GM06990 (cell line): Measurements from ENCODE around the gene CIITA.

ENCODE experiments used
- DNase-seq: peaks from one replicate; pipeline ENCODE4 v3.0.0-alpha.2; 2011; ENCODE audit not compliant: insufficient read length; ENCODE audit errors: extremely low read depth
- H3K27me3 ChIP-seq: replicated peaks from 2 replicates; pipeline ENCODE4 v1.6.0; 2011; ENCODE audit warnings: low read length; ENCODE audit not compliant: control insufficient read depth, insufficient read depth
- H3K36me3 ChIP-seq: 2 replicates; pipeline ENCODE4 v1.5.1; 2011; ENCODE audit warnings: low read length; ENCODE audit not compliant: control insufficient read depth, insufficient read depth
- H3K4me3 ChIP-seq: replicated peaks from 2 replicates; pipeline ENCODE4 v1.5.1; 2011; ENCODE audit warnings: low read depth, mild to moderate bottlenecking, control low read depth, low read length
- TF ChIP-seq, protein P1 (sequence below): IDR thresholded peaks from 2 replicates; pipeline ENCODE4 v1.5.1; 2011; ENCODE audit warnings: low read length, control low read depth, mild to moderate bottlenecking, inconsistent platforms; ENCODE audit not compliant: insufficient read depth, poor library complexity, severe bottlenecking

Gene CIITA

DNA sequence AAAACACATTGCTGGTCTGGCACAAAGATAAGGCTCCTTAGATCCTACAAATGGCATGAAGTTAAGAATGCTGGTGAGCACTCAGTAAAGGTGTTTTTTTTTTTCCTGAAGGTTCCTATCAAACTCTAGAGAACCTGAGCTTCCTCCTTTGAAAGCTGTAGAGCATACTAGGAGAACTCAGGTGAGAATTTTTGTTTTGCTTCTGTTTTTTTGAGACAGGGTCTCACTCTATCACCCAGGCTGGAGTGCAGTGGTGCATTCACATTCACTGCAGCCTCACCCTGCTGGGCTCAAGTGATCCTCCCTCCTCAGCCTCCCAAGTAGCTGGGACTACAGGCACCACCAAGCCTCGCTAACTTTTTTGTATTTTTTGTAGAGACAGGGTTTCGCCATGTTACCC, 21.0 kb upstream of the CIITA start:
- TF ChIP-seq, protein P1, sequence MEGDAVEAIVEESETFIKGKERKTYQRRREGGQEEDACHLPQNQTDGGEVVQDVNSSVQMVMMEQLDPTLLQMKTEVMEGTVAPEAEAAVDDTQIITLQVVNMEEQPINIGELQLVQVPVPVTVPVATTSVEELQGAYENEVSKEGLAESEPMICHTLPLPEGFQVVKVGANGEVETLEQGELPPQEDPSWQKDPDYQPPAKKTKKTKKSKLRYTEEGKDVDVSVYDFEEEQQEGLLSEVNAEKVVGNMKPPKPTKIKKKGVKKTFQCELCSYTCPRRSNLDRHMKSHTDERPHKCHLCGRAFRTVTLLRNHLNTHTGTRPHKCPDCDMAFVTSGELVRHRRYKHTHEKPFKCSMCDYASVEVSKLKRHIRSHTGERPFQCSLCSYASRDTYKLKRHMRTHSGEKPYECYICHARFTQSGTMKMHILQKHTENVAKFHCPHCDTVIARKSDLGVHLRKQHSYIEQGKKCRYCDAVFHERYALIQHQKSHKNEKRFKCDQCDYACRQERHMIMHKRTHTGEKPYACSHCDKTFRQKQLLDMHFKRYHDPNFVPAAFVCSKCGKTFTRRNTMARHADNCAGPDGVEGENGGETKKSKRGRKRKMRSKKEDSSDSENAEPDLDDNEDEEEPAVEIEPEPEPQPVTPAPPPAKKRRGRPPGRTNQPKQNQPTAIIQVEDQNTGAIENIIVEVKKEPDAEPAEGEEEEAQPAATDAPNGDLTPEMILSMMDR, result no peak
- H3K4me3 ChIP-seq, result no peak overlapping the region
- H3K27me3 ChIP-seq, result no peaks in the 10 kb centered on the region
- H3K36me3 ChIP-seq, result no peaks in the 10 kb centered on the region
- DNase-seq, result no peak

- no peaks in the 10 kb centered on the region for H3K36me3 ChIP-seq
- DNase-seq, result no peak
- TF ChIP-seq, protein P1, result no peak
- H3K4me3 ChIP-seq, result no peak overlapping the region
- H3K27me3 ChIP-seq, result no peaks in the 10 kb centered on the region
Observed at GRCh38 chr16:10858203-10858602, 18.8 kb upstream of the CIITA start.

- Histone ChIP-seq H3K36me3 (no peaks in the 10 kb centered on the region), H3K4me3 (no peak overlapping the region), H3K27me3 (no peaks in the 10 kb centered on the region)
- TF ChIP-seq, protein P1, result no peak
- no peak for DNase-seq
Observed at GRCh38 chr16:10859020-10859419, 18.0 kb upstream of the CIITA start.

GRCh38 chr16:10859658-10860057, 17.3 kb upstream of the CIITA start:
- Histone ChIP-seq H3K27me3 (no peaks in the 10 kb centered on the region), H3K4me3 (no peak overlapping the region), H3K36me3 (no peaks in the 10 kb centered on the region)
- DNase-seq, result no peak
- TF ChIP-seq, protein P1, result no peak

DNA sequence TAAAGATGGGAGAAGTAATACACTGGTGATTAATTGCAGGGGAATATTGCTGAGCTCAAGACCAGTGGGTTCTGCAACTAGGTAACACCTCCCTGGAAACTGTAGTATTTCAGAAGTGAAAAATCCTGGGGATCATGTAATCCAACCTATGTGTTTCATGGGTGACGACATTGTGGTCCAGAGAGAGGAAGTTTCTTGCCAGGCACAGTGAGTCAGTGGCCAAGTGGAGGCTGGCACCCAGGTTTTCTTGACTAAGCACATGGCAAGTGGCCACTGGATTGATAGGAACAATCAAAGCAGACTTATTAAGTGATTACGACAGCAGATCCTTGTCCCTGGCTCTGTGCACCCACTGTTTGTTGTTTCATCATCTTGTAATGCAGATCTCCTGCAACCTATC, 14.6 kb upstream of the CIITA start:
- DNase-seq, result no peak

More for the DNA sequence above, 14.6 kb upstream of the CIITA start:
- Histone ChIP-seq H3K27me3 (no peaks in the 10 kb centered on the region), H3K36me3 (no peaks in the 10 kb centered on the region), H3K4me3 (no peak overlapping the region)
- TF ChIP-seq, protein P1, result no peak
